CD4-positive, alpha-beta memory T cell (primary cell): Measurements from ENCODE around the gene SLC25A1. TPM values are rescaled to one million over a fixed set of nuclear protein-coding genes. Genes with fewer than 3 reads are reported as not detected.

Source experiments
- CTCF ChIA-PET: fragments of 350-600 bp; sonication (Branson Sonifier 250); formaldehyde crosslinking; loops from one replicate; lab custom pipeline; 2021; ENCODE audit warnings: inconsistent platforms; ENCODE audit not compliant: partially characterized antibody; lab: Charles Lee
- POLR2A ChIA-PET: fragments of 350-600 bp; sonication (Branson Sonifier 250); formaldehyde crosslinking; loops from one replicate; lab custom pipeline; 2021; ENCODE audit not compliant: partially characterized antibody; lab: Charles Lee
- DNase-seq, 5 donors: peaks; one replicate each; pipeline versions ENCODE4 v3.0.0 to v3.0.0-alpha.2; 2020 to 2022; ENCODE audit warnings: mixed read lengths in 1 of 5
- H3K27ac ChIP-seq: one replicate; pipeline ENCODE4 v1.7.0; 2013; ENCODE audit warnings: low read depth, low read length
- H3K27me3 ChIP-seq: 2 replicates; pipeline ENCODE4 v1.7.0; 2013; ENCODE audit warnings: mild to moderate bottlenecking, low read length, moderate library complexity; ENCODE audit not compliant: insufficient read depth
- H3K36me3 ChIP-seq: 2 replicates; pipeline ENCODE4 v1.7.0; 2013; ENCODE audit warnings: mild to moderate bottlenecking, low read length, moderate library complexity; ENCODE audit not compliant: insufficient read depth
- H3K4me1 ChIP-seq: 2 replicates; pipeline ENCODE4 v1.7.0; 2013; ENCODE audit warnings: mild to moderate bottlenecking, low read length, moderate library complexity; ENCODE audit not compliant: insufficient read depth
- H3K4me3 ChIP-seq, 2 donors: one replicate each; pipeline ENCODE4 v1.7.0; 2013; ENCODE audit warnings: low read length in 2 of 2, mild to moderate bottlenecking in 1 of 2
- H3K9me3 ChIP-seq, 2 donors: one replicate each; pipeline ENCODE4 v1.7.0; 2013; ENCODE audit warnings: low read length in 2 of 2, control low read depth in 1 of 2; ENCODE audit not compliant: control insufficient read depth in 1 of 2
- H3K27ac Mint-ChIP-seq, 7 donors: one replicate each; pipeline ENCODE4 v1.8.0; 2020 to 2021; ENCODE audit warnings: mixed read lengths in 7 of 7, mild to moderate bottlenecking in 6 of 7, inconsistent platforms in 3 of 7, moderate library complexity in 3 of 7
- H3K27me3 Mint-ChIP-seq, 2 donors: one replicate each; pipeline ENCODE4 v1.8.0; 2020 to 2021; ENCODE audit warnings: mixed read lengths in 2 of 2
- H3K36me3 Mint-ChIP-seq, 2 donors: one replicate each; pipeline ENCODE4 v1.8.0; 2020 to 2021; ENCODE audit warnings: mixed read lengths in 2 of 2, inconsistent platforms in 1 of 2, mild to moderate bottlenecking in 1 of 2
- H3K4me1 Mint-ChIP-seq, 4 donors: one replicate each; pipeline ENCODE4 v1.8.0; 2020 to 2021; ENCODE audit warnings: mixed read lengths in 4 of 4, mild to moderate bottlenecking in 1 of 4
- H3K4me3 Mint-ChIP-seq, 8 donors: one replicate each; pipeline ENCODE4 v1.8.0; 2020 to 2021; ENCODE audit warnings: mixed read lengths in 8 of 8, mild to moderate bottlenecking in 7 of 8, moderate library complexity in 6 of 8, inconsistent platforms in 3 of 8
- H3K9me3 Mint-ChIP-seq, 8 donors: one replicate each; pipeline ENCODE4 v1.8.0; 2020 to 2021; ENCODE audit warnings: mixed read lengths in 8 of 8, mild to moderate bottlenecking in 5 of 8, inconsistent platforms in 3 of 8, moderate library complexity in 1 of 8
- intact Hi-C: fragments of 100-400 bp; cut with micrococcal nuclease; formaldehyde crosslinking; loops from one replicate; pipeline ENCODE4 v1.15.1; 2023
- polyA plus RNA-seq, 2 donors: library from polyadenylated mRNA; unstranded; fragments of 300-500 nt; fragmentation: Illumina TruSeq; gene quantifications; one replicate each; pipeline ENCODE4 v1.2.3, GENCODE V29; 2021
- total RNA-seq, 2 experiments: library from RNA; stranded (reverse); gene quantifications; one replicate each; pipeline ENCODE4 v1.2.3, GENCODE V29; 2021

The SLC25A1 gene
- total RNA-seq (10 to 100 TPM; 39.0 to 40.7 TPM), polyA plus RNA-seq (10 to 100 TPM; 35.5 to 64.9 TPM)

DNA sequence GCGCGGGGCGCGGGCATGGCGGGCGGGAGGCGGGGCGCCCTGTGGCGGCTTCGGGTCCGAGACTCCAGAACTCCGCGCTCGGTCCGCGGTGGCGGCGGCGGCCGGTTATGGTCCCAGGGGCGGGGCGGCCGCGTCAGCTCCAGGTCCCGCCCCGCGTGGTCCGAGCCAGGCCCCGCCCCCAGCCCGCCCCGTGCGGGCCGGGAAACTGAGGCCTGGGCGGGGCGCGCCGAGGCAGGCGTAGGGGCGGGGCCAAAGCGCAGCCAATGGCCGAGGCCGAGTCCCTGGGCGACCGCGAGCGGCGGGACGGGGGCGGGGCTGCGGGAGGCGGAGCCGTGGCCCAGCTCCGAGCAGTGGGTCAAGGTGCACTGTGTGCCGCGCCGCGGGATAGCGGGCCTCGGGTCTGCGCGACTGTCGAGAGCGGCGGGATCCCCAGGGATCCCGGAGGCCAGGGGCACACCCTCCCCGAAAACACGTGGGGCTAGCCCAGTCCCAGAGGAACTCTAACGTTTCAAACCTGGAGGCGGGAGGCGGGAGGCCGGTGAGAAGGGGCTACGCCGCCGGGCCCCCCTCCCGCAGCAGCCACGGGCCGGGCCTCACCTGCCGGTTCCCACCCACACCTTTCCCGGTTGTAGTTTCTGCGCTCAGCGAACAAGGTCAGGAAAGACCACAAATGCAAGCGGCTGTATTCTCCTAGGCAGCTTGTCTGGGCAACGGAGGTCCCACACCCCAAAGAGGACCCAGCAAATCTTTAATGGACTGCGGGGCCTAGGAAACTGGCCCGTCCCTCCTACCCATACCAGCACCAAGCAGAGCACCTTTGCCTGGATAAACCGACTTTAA lies at the start of gene SLC25A1:
SLC25A1 (minus strand) TSS at position 80 of the 840 bp plus-strand sequence; CDS start at position 17, 63 bp downstream.
- peaks cover 4 to 32% (median 15%) of the 10 kb centered on the region in 4 donors for H3K4me1 Mint-ChIP-seq
- H3K27me3 ChIP-seq = no peaks in the 10 kb centered on the region
- intact Hi-C loops = loop anchor here (1.0 to 2.0 kb wide), 8 partner anchors 35 to 938 kb away; partner anchors contain the start of genes C22orf39, CDC45, CLTCL1 and ESS2
- ChIA-PET POLR2A (interaction anchor here (0.6 to 2.6 kb wide), 9 partner anchors 11 to 451 kb away, joined by 3 to 12 read pairs (median 4); partner anchors contain the start of genes CDC45, CLTCL1, DGCR2 and ESS2), CTCF (interaction anchor here (0.8 to 1.8 kb wide), 5 partner anchors 15 to 451 kb away, joined by 3 to 10 read pairs (median 5); partner anchors contain the start of gene CLTCL1)
- H3K4me3 ChIP-seq = peak within 1 kb of the TSS in 1 of 2 donors; percentile 66
- peak within 1 kb of the TSS; percentile 82 to 92 (median 90) for H3K4me3 Mint-ChIP-seq
- peak within 1 kb of the TSS; percentile 83 to 93 (median 86) for H3K27ac Mint-ChIP-seq
- DNase-seq = peak; percentile 50 to 70 (median 61)
- no peaks in the 10 kb centered on the region for H3K27me3 Mint-ChIP-seq
- H3K4me1 ChIP-seq = peaks cover 23% of the 10 kb centered on the region
- peaks cover 0 to 3% of the 10 kb centered on the region in 2 donors for H3K36me3 Mint-ChIP-seq
- no peaks in the 10 kb centered on the region for H3K36me3 ChIP-seq
- no peaks in the 10 kb centered on the region for H3K9me3 ChIP-seq
- peak within 1 kb of the TSS; percentile 62 for H3K27ac ChIP-seq
- no peaks in the 10 kb centered on the region for H3K9me3 Mint-ChIP-seq

DNA sequence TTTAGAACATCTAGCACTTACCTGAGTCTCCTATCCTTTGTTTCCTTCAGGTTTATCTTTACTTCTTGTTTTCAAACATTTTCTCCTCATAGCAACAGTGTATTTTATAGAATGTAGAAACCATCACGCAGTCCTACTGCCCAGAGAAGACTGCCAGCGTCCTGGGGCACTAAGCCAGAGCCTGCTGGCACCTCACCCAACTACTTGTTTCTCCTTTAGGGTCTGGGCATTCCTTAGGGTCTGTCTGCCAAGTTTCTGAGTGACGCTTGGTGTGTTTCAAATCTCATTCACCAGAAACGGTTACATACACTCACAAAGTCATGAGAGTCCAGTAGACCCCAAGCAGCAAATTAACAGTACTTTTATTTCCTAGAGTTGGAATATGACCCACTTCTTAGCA lies 49.6 kb upstream of the SLC25A1 start:
- ChIA-PET POLR2A (no interaction called here), CTCF (no interaction called here)
- H3K4me1 ChIP-seq = no peaks in the 10 kb centered on the region
- Mint-ChIP-seq H3K4me1 (no peaks in the 10 kb centered on the region), H3K27ac (no peak overlapping the region), H3K9me3 (no peaks in the 10 kb centered on the region), H3K4me3 (no peak overlapping the region), H3K27me3 (peaks cover 0 to 3% of the 10 kb centered on the region in 2 donors), H3K36me3 (no peaks in the 10 kb centered on the region)
- H3K27ac ChIP-seq = no peak overlapping the region
- DNase-seq = no peak
- intact Hi-C loops = no loop called here
- H3K9me3 ChIP-seq = no peaks in the 10 kb centered on the region
- no peaks in the 10 kb centered on the region for H3K27me3 ChIP-seq
- no peaks in the 10 kb centered on the region for H3K36me3 ChIP-seq
- H3K4me3 ChIP-seq = no peak overlapping the region

DNA sequence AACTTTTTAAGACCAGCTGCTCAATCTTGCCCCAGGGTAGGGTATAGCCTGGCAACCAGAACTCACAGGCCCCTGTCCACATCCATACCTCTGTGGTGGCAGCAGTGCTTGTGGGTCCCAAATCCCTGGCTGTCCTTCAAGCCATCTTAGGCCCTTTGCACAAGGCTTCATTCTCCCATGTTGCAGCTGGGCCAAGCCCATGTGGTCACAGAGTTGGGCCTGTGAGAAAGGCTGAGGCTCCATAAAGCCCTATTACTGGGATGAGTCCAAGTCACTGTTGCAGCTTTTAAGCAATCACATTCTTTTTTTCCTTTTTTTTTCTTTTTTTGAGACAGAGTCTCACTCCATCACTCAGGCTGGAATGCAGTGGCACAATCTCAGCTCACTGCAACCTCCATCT lies 47.9 kb upstream of the SLC25A1 start:
- H3K27ac Mint-ChIP-seq = no peak overlapping the region
- H3K4me1 Mint-ChIP-seq = no peaks in the 10 kb centered on the region
- CTCF ChIA-PET = no interaction called here
- no peaks in the 10 kb centered on the region for H3K9me3 Mint-ChIP-seq
- Histone ChIP-seq H3K27ac (no peak overlapping the region), H3K4me1 (no peaks in the 10 kb centered on the region), H3K4me3 (no peak overlapping the region), H3K27me3 (no peaks in the 10 kb centered on the region), H3K9me3 (no peaks in the 10 kb centered on the region), H3K36me3 (no peaks in the 10 kb centered on the region)
- H3K4me3 Mint-ChIP-seq = no peak overlapping the region
- intact Hi-C loops = no loop called here
- no peaks in the 10 kb centered on the region for H3K36me3 Mint-ChIP-seq
- POLR2A ChIA-PET = no interaction called here
- DNase-seq = no peak
- no peaks in the 10 kb centered on the region for H3K27me3 Mint-ChIP-seq

DNA sequence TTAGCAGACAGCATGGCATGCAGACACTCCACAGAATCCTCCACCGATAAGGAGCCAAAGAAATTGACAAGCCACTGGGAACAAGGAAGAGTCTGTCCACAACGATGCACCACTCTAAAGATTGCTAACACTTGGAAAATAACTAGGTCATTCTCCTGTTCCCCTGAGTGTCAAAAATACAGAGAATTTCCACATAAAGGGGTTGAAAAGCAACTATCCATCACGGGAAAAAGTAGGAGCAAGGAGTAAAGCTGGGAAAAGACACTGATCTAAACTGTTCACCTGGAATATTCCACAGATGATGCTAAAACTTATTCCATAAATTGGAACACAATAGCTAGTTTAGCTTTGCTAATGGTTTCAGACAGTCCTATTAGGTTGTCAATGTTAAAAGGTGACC lies 47.0 kb upstream of the SLC25A1 start:
- Mint-ChIP-seq H3K36me3 (no peaks in the 10 kb centered on the region), H3K27ac (no peak overlapping the region), H3K27me3 (no peaks in the 10 kb centered on the region), H3K9me3 (no peaks in the 10 kb centered on the region), H3K4me1 (no peaks in the 10 kb centered on the region), H3K4me3 (no peak overlapping the region)
- Histone ChIP-seq H3K27me3 (no peaks in the 10 kb centered on the region), H3K36me3 (no peaks in the 10 kb centered on the region), H3K4me3 (no peak overlapping the region), H3K27ac (no peak overlapping the region), H3K4me1 (no peaks in the 10 kb centered on the region), H3K9me3 (no peaks in the 10 kb centered on the region)
- POLR2A ChIA-PET = no interaction called here
- DNase-seq = no peak
- CTCF ChIA-PET = no interaction called here
- intact Hi-C loops = no loop called here

DNA sequence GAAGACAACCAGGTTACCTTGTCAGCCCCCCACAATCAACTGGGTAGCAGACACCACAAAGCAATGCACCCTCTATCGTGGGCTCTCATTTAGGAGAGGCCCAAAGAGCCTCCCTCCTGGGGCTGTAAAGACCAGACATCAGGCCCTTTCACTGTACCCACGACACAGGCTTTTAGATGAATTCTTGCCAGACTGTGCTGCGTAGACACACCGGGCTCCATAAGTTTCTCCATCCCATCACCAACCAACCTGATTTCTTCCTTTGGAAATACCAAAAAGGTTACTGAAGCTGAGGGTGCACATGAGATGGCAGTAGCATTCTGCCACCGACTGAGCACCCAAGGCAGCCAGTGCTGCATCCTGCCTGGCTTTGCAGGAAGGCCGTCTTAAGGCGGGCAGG lies 46.4 kb upstream of the SLC25A1 start:
- Histone ChIP-seq H3K4me3 (no peak overlapping the region), H3K9me3 (no peaks in the 10 kb centered on the region), H3K27ac (no peak overlapping the region), H3K36me3 (no peaks in the 10 kb centered on the region), H3K27me3 (no peaks in the 10 kb centered on the region), H3K4me1 (no peaks in the 10 kb centered on the region)
- CTCF ChIA-PET = no interaction called here
- H3K27me3 Mint-ChIP-seq = no peaks in the 10 kb centered on the region
- POLR2A ChIA-PET = no interaction called here
- H3K27ac Mint-ChIP-seq = no peak overlapping the region
- H3K9me3 Mint-ChIP-seq = no peaks in the 10 kb centered on the region
- no peak overlapping the region for H3K4me3 Mint-ChIP-seq
- DNase-seq = no peak
- intact Hi-C loops = no loop called here
- H3K4me1 Mint-ChIP-seq = no peaks in the 10 kb centered on the region
- no peaks in the 10 kb centered on the region for H3K36me3 Mint-ChIP-seq

DNA sequence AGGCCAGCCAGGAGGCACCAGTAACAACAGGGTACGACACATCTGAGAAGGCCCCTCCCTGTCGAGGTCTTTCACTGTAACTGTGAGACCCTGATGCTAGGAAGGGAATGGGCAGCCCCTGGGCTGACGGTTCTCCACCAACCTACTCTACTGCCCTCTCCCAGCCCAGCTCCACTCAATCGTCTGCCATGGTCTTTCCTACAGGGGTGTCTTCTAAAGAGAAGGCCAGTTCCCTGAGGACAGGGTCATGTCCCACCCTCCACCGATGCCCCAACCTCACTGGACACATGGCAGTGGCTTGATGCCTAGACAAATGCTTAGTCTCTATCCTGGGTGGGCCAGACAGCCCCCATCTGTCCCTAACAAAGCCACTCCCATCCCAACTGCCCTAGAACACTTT lies 46.0 kb upstream of the SLC25A1 start:
- Histone ChIP-seq H3K9me3 (no peaks in the 10 kb centered on the region), H3K27me3 (no peaks in the 10 kb centered on the region), H3K36me3 (no peaks in the 10 kb centered on the region), H3K4me1 (no peaks in the 10 kb centered on the region), H3K4me3 (no peak overlapping the region), H3K27ac (no peak overlapping the region)
- Mint-ChIP-seq H3K4me3 (no peak overlapping the region), H3K36me3 (no peaks in the 10 kb centered on the region), H3K4me1 (no peaks in the 10 kb centered on the region), H3K27ac (no peak overlapping the region), H3K27me3 (no peaks in the 10 kb centered on the region), H3K9me3 (no peaks in the 10 kb centered on the region)
- ChIA-PET CTCF (no interaction called here), POLR2A (no interaction called here)
- no peak for DNase-seq
- intact Hi-C loops = no loop called here

DNA sequence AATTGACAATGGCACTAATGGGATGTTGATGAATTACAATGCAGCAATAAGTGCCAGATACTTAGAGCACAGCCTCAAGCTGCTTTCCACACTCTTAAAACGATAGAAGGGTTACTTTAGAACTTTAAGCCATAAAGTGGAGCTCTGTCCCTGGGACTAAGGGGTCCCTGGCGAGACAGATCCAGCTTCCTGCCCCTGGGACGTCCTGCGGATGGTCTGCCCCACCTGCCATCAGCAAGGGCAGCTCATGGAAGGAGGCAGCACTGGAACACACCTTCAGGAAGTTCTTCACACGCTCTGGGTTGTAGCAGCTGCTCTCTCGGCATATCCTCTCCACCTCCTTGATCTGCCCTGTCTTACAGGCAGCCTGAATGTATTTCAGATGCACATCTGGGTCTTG lies 45.1 kb upstream of the SLC25A1 start:
- H3K27me3 ChIP-seq = no peaks in the 10 kb centered on the region
- no peak overlapping the region for H3K4me3 Mint-ChIP-seq
- POLR2A ChIA-PET = no interaction called here
- intact Hi-C loops = no loop called here
- no peaks in the 10 kb centered on the region for H3K9me3 Mint-ChIP-seq
- no peaks in the 10 kb centered on the region for H3K27me3 Mint-ChIP-seq
- no peak overlapping the region for H3K4me3 ChIP-seq
- H3K36me3 ChIP-seq = no peaks in the 10 kb centered on the region
- CTCF ChIA-PET = no interaction called here
- no peaks in the 10 kb centered on the region for H3K4me1 Mint-ChIP-seq
- no peaks in the 10 kb centered on the region for H3K4me1 ChIP-seq
- H3K9me3 ChIP-seq = no peaks in the 10 kb centered on the region
- no peaks in the 10 kb centered on the region for H3K36me3 Mint-ChIP-seq
- H3K27ac Mint-ChIP-seq = no peak overlapping the region
- no peak for DNase-seq
- no peak overlapping the region for H3K27ac ChIP-seq
